ENCODE measurements around the gene SNAP23. TPM values are rescaled to one million over a fixed set of nuclear protein-coding genes. Genes with fewer than 3 reads are reported as not detected.
A peak's percentile ranks its signal among the peaks of the same experiment; 100 is the strongest.

The SNAP23 gene
- total RNA-seq, 2 experiments from 2014 or later = 47.6 to 57.9 TPM

DNA sequence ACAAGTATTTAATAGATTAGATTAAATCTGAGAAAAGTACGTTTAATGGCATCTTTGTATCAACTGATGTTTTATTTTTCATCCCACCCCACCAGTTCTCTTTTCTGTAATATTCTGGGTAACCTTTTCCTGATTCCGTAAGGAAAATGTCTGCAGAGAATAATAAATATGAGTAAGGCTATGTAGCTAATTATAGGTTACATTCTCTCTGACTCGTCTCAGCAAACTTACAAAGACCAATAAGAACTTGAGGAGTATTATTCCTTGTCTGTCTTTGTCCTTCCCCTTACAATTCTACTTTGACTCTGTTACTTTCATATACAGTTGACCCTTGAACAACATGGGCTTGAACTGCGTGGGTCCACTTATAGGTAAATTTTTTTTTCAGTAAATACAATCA lies 12.1 kb downstream of the SNAP23 start:
- peaks cover 7% of the 10 kb centered on the region for H3K36me3 Mint-ChIP-seq

DNA sequence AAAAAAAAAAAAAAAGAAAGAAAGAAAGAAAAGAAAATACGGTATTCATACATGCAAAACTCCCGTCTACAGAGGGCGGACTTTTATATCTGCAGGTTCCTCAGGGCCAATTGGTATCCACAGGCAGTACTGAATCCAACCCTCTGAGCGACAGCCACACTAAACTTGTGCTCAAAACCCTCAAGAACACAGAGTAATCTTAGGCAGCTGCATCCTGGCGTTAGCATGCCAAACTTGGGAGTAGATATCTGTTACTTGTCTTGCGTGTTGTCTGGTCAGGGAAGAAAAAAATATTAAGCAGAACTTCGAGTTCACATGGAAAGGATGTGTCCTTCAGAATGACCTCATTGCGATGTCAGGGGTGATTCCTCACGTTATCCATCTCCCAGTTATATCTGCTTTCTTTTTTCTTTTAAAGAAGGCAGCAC lies 12.8 kb downstream of the SNAP23 start:
- Mint-ChIP-seq H3K36me3 (peaks cover 7% of the 10 kb centered on the region), H3K4me1 (peaks cover 2% of the 10 kb centered on the region), H3K9me3 (no peaks in the 10 kb centered on the region), H3K27ac (no peak overlapping the region), H3K27me3 (no peaks in the 10 kb centered on the region), H3K4me3 (no peak overlapping the region)
- POLR2A ChIA-PET = no interaction called here
- no peak for ATAC-seq (ENCODE audit: low read depth)
- DNase-seq = no peak

More for the DNA sequence above, 12.1 kb downstream of the SNAP23 start:
- POLR2A ChIA-PET = no interaction called here
- H3K9me3 Mint-ChIP-seq = no peaks in the 10 kb centered on the region
- ATAC-seq (ENCODE audit: low read depth) (no peak), DNase-seq (no peak)
- peaks cover 2% of the 10 kb centered on the region for H3K4me1 Mint-ChIP-seq
- no peaks in the 10 kb centered on the region for H3K27me3 Mint-ChIP-seq
- no peak overlapping the region for H3K4me3 Mint-ChIP-seq
- H3K27ac Mint-ChIP-seq = no peak overlapping the region

DNA sequence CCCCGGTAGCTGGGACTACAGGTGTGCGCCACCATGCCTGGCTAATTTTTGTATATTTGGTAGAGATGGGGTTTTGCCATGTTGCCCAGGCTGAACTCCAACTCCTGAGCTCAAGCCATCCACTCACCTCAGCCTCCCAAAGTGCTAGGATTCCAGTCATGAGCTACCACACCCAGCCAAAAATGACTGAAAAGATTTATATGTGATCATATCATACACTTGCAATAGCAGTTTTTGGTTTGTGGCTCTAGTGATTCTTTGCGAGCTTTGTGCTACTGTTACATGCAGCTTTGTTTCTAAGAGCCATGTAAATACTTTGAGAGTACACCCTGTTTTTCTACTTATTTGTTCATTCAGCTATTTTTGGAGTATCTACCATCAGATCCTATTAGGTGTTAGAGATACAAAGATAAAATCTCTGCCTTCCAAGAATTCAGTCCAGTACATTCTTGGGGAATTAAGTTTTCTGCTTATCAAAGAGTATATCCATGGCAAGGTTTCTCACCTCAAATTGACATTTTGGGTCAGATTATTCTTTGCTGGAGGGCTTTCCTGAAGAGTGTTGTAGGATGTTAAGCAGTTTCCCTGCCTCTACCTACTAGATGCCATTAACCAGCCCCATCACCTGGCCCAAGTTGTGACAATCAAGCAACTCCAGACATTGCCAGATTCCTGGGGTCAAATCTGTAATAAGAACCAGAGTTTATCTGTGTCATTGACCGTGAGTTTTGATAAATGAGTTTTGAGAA lies 15.0 kb downstream of the SNAP23 start:
- POLR2A ChIA-PET = interaction anchor here (0.6 kb wide), 1 partner anchor 1108 kb away, joined by 4 read pairs; no protein-coding TSS in a partner anchor
- Mint-ChIP-seq H3K27ac (no peak overlapping the region), H3K27me3 (no peaks in the 10 kb centered on the region), H3K36me3 (peaks cover 11% of the 10 kb centered on the region), H3K9me3 (no peaks in the 10 kb centered on the region), H3K4me3 (no peak overlapping the region), H3K4me1 (peaks cover 2% of the 10 kb centered on the region)
- ATAC-seq (ENCODE audit: low read depth) (no peak), DNase-seq (no peak)

DNA sequence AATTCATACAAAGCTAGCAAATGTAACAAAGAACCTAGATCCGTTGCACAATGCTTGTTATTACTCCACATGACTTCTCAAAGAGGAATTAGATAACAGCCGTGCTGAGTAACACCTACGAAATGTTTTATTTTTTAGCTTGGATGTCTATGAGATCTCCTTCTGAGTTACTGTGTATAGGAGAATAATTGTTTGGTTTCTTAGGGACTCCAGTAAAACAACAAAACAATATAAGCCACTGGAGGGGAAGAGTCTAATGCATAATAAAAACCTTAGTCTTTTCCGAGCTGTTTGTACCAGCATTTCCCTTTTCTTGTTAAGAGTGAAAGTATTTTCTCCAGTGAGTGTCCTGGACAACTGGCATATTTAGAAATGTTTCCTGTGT lies 15.6 kb downstream of the SNAP23 start:
- no peak for ATAC-seq (ENCODE audit: low read depth)
- Mint-ChIP-seq H3K27ac (no peak overlapping the region), H3K4me1 (peaks cover 2% of the 10 kb centered on the region), H3K27me3 (no peaks in the 10 kb centered on the region), H3K4me3 (no peak overlapping the region), H3K36me3 (peaks cover 16% of the 10 kb centered on the region), H3K9me3 (no peaks in the 10 kb centered on the region)
- POLR2A ChIA-PET = no interaction called here
- DNase-seq = no peak

DNA sequence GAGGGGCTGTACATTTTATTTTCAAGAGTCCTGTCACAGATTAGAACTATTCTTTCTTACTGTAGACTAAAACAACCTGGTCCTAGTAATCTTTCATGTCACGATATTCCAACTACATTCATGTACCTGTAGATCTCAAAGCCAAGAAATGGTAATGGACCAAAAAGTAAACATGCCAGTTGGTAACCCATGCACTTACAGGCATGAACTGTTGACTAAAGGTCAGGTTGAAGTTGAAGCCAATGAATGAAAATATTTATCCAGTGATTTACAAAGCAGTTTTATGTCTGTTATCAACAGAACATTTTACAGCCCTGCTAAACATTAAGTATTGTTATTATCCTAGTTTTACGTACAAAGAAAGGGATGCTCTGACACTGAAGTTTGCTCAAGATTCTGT lies 27.9 kb downstream of the SNAP23 start:
- DNase-seq = no peak
- POLR2A ChIA-PET = no interaction called here
- Mint-ChIP-seq H3K27me3 (no peaks in the 10 kb centered on the region), H3K36me3 (peaks cover 4% of the 10 kb centered on the region), H3K4me1 (no peaks in the 10 kb centered on the region), H3K27ac (no peak overlapping the region), H3K4me3 (no peak overlapping the region), H3K9me3 (no peaks in the 10 kb centered on the region)
- no peak for ATAC-seq (ENCODE audit: low read depth)

DNA sequence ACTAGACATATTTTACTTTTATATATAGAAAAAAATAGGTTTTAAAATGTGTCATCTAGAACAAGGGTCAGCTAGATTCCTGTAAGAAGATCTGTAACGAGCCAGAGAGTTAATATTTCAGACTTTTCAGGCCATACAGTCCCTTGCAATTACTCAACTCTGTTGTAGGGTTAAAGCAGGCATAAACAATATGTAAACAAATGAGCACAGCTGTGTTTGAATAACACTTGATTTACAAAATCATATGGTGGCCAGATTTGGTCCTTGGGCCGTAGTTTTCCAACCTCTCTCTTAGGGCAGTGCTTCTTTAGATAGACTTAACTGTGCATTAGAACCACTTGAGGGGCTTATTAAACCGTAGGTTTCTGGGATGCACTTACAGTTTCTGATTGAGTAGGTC lies 33.5 kb downstream of the SNAP23 start:
- Mint-ChIP-seq H3K27ac (no peak overlapping the region), H3K9me3 (no peaks in the 10 kb centered on the region), H3K27me3 (no peaks in the 10 kb centered on the region), H3K36me3 (peaks cover 15% of the 10 kb centered on the region), H3K4me1 (no peaks in the 10 kb centered on the region), H3K4me3 (no peak overlapping the region)
- DNase-seq = no peak
- POLR2A ChIA-PET = no interaction called here
- no peak for ATAC-seq (ENCODE audit: low read depth)

DNA sequence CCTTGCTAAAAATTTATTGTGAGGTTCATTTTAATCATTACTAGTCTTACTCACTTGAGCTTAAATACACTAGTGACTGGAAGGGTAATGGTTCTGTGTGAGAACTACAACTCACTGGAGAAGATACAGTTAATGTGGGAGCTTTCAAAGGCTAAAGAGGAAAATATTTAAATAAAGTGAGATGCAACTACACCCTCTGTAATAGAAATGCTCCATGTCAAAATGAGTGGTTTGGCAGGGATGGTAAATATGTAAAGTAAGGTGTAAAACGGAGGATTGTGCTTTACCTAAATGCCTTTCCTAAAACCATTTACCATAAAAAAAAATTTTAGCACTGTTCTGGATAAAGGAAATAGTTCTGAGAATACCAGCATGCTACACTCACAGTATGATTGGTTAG lies 37.8 kb downstream of the SNAP23 start:
- no peak overlapping the region for H3K27ac Mint-ChIP-seq
- H3K36me3 Mint-ChIP-seq = peaks cover 22% of the 10 kb centered on the region
- no peaks in the 10 kb centered on the region for H3K9me3 Mint-ChIP-seq
- no peaks in the 10 kb centered on the region for H3K4me1 Mint-ChIP-seq
- POLR2A ChIA-PET = no interaction called here
- ATAC-seq (ENCODE audit: low read depth) (no peak), DNase-seq (no peak)
- no peaks in the 10 kb centered on the region for H3K27me3 Mint-ChIP-seq
- no peak overlapping the region for H3K4me3 Mint-ChIP-seq

DNA sequence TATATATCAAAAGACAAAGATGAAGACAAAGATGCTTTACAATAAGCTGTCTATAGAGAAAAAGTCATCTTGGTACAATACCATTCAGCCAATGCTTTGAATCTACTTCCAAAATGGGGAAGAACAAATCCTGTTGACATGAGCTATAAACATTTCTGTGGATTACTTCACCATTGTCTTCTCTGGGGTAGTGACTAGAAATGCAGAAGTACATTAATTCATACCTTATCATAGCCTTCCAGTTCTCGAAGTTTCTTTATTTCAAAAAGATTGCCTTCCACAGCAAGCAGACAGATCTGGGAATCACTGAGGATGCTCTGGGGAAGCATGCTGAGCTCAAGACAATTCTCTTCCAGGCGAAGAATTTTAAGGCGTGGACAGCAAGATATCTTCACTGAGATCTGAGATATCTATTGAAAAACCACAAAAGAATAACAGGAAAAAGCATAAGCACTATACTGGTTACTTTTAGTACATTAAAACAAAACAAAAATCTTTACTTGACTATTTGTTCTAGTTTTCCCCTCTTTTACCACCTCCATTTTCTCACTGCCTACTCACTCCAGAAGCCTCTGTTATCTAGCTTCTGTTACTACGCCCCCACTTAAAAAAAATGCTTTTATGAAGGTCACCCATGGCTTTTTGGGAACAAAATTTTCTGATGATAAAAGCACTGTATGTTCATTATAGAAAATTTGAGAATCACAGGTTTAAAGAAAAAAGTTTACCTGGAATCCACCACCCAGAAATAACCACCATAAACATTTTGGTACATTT lies 49.6 kb downstream of the SNAP23 start:
- DNase-seq = no peak
- H3K27ac Mint-ChIP-seq = no peak overlapping the region
- H3K4me3 Mint-ChIP-seq = no peak overlapping the region
- no peaks in the 10 kb centered on the region for H3K9me3 Mint-ChIP-seq
- peaks cover 26% of the 10 kb centered on the region for H3K4me1 Mint-ChIP-seq
- POLR2A ChIA-PET = no interaction called here
- ATAC-seq (ENCODE audit: low read depth) = no peak
- peaks cover 20% of the 10 kb centered on the region for H3K36me3 Mint-ChIP-seq
- no peaks in the 10 kb centered on the region for H3K27me3 Mint-ChIP-seq

DNA sequence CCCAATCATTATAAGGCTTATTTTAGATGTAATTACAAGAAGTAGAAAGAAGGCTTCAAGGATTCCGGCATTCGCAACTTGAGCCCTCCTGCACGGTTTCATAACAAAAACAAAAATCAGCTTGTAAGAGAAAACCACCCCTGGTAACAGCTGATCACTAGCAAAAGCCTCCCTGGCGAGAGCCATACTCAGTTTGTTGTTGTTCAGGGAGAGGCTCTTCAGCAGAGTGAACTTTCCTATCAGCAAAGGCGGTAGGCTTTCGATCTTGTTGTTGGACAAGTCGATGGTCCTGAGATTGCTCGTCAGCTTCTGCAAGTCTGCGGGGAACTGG lies 52.4 kb downstream of the SNAP23 start:
- peak overlapping the region; percentile 99 for H3K27ac Mint-ChIP-seq
- no peaks in the 10 kb centered on the region for H3K27me3 Mint-ChIP-seq
- ATAC-seq (ENCODE audit: low read depth) (no peak), DNase-seq (no peak)
- peak overlapping the region; percentile 98 for H3K4me3 Mint-ChIP-seq
- peaks cover 37% of the 10 kb centered on the region for H3K4me1 Mint-ChIP-seq
- POLR2A ChIA-PET = interaction anchor here (0.6 to 2.5 kb wide), 11 partner anchors 11 to 340 kb away, joined by 3 to 16 read pairs (median 4); partner anchors contain the start of genes STARD9, VPS39 and ZNF106
- H3K9me3 Mint-ChIP-seq = no peaks in the 10 kb centered on the region
- peaks cover 17% of the 10 kb centered on the region for H3K36me3 Mint-ChIP-seq

DNA sequence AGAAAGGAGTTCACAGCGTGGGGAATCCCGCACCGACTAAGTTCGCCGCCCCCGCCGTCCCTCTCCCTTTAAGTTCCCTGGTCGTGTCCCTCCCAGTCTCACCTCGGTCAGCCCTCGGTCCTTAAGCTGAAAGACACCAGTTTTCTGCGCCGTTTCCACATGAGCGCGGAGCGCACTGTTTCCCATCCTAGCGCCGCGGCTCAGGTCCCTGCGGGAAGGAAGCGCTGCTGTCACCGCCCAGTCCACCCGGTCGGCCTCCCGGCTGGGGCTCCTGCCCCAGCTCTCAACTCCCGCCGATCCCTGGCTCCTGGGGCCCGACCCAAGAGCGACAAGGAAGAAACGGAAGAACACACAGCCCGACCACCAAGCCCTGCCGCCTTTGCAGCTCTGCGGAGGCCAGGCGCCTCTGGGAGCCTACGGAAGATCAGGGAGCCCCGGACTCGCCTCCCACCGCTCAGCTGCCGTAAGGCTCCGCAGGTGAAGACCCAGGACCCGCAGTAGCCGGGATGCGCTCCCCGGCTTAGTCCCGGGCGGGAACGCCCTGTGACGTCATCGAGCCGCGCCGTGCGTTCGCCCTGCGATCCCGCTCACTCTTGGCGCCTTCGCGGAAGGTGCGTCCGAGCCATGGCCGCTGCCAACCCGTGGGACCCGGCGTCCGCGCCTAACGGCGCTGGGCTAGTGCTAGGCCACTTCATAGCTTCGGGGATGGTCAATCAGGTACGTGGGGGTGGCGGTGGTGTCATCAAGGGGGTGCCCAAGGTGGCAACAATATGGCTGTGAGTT lies 53.0 kb downstream of the SNAP23 start, which contains the start of the genes HAUS2 and LRRC57:
TSS of gene HAUS2 (plus strand) at position 590 of the 783 bp plus-strand sequence. CDS start at position 625, 35 bp downstream.
TSS of gene LRRC57 (minus strand) at position 545 of the 783 bp plus-strand sequence. CDS start at position 186, 359 bp downstream.
- H3K27ac Mint-ChIP-seq = peak within 1 kb of the TSS; percentile 99
- DNase-seq (peak; percentile 93), ATAC-seq (ENCODE audit: low read depth) (peak; percentile 91)
- peak within 1 kb of the TSS; percentile 98 for H3K4me3 Mint-ChIP-seq
- peaks cover 38% of the 10 kb centered on the region for H3K4me1 Mint-ChIP-seq
- POLR2A ChIA-PET = interaction anchor here (0.6 to 2.5 kb wide), 14 partner anchors 11 to 340 kb away, joined by 3 to 16 read pairs (median 4); partner anchors contain the start of genes STARD9, TMEM87A, VPS39 and ZNF106
- no peaks in the 10 kb centered on the region for H3K27me3 Mint-ChIP-seq
- peaks cover 18% of the 10 kb centered on the region for H3K36me3 Mint-ChIP-seq
- no peaks in the 10 kb centered on the region for H3K9me3 Mint-ChIP-seq

DNA sequence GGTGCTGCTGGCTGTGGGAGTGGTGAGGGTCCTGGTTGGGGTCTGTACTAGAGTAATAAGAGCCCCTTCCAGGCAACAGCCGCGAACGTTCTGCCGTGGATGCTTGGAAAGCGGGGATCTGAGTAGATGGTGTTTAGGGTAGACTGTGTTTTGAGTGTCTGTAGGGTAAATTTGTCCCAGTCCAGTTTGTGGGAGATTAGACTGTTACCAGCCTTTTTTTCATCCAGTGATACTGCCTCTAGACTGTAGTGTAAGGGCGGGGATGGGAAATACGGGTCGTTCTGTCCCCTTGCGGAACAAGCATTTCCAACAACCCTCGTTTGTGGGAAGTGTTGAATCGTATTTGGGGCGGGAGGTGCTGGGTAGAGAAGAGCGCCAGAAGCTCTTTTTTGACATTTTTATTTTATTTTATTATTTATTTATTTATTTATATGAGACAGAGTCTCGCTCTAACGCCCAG lies 53.6 kb downstream of the SNAP23 start:
- peak overlapping the region; percentile 98 for H3K4me3 Mint-ChIP-seq
- DNase-seq (no peak), ATAC-seq (ENCODE audit: low read depth) (peak; percentile 28)
- H3K36me3 Mint-ChIP-seq = peaks cover 19% of the 10 kb centered on the region
- peak overlapping the region; percentile 99 for H3K27ac Mint-ChIP-seq
- no peaks in the 10 kb centered on the region for H3K27me3 Mint-ChIP-seq
- H3K4me1 Mint-ChIP-seq = peaks cover 43% of the 10 kb centered on the region
- POLR2A ChIA-PET = interaction anchor here (1.0 to 2.5 kb wide), 8 partner anchors 15 to 276 kb away, joined by 3 to 16 read pairs (median 4); partner anchors contain the start of genes STARD9, TMEM87A and ZNF106
- H3K9me3 Mint-ChIP-seq = no peaks in the 10 kb centered on the region

DNA sequence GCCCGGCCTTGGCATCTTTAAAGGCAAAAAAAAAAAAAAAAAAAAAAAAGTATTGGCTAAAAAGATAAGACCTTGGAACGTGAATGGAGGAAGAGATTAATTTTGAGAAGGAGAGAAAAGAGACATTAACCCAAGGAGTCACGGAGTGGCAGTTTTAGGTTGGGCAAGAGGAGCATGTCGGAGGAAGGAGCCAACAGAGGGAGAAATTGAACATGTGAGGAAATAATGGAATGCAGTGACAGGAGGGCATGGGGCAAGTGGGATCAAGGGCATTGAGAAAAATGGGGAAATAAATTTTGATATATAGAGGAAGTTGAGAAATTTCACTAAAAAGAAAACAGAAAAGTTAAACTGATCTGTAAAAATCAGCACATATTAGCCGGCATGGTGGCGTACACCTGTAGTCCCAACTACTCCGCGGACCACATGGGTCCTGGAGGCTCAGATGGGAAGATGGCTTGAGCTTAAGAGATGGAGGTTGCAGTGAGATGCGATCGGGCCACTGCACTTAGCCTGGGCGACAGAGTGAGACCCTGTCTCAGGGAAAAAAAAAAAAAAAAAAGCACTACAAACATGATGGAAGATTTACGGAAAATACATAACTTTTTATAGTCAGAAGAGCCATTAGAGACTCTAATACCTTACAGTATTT lies 54.4 kb downstream of the SNAP23 start:
- DNase-seq = no peak
- no peak for ATAC-seq (ENCODE audit: low read depth)
- Mint-ChIP-seq H3K27ac (peak overlapping the region; percentile 62), H3K9me3 (no peaks in the 10 kb centered on the region), H3K4me3 (peak overlapping the region; percentile 98), H3K27me3 (no peaks in the 10 kb centered on the region), H3K4me1 (peaks cover 45% of the 10 kb centered on the region), H3K36me3 (peaks cover 20% of the 10 kb centered on the region)
- POLR2A ChIA-PET = interaction anchor here (1.0 to 2.5 kb wide), 6 partner anchors 14 to 276 kb away, joined by 3 to 13 read pairs (median 3); partner anchors contain the start of genes STARD9 and TMEM87A

All from activated naive CD8-positive, alpha-beta T cell treated with anti-CD3 and anti-CD28 coated beads, Interleukin-2, amount 10 ng/mL, durations not matched to agents 7 days and 5 days (primary cell).